Psoas muscle (tissue), 8 donors: Measurements from ENCODE around the gene CAMTA1. TPM values are rescaled to one million over a fixed set of nuclear protein-coding genes. Genes with fewer than 3 reads are reported as not detected.

Source experiments
- ATAC-seq, 4 donors: fragments of 200-7000 bp; cut with Tn5 transposase; one replicate each; pipeline ENCODE4 v1.9.1; 2020; ENCODE audit warnings: moderate library complexity in 3 of 4, mild to moderate bottlenecking in 2 of 4
- DNase-seq, 2 donors: peaks; one replicate each; pipeline ENCODE4 v3.0.0-alpha.2; 2020
- H3K27ac ChIP-seq: fragments of 200-600 bp; one replicate; pipeline ENCODE4 v1.8.0; 2022
- H3K27me3 ChIP-seq, 3 donors: fragments of 200-600 bp in 1 of 3; one replicate each; pipeline versions ENCODE4 v1.6.1 to v1.8.0; 2013 to 2022; ENCODE audit warnings: low read length in 2 of 3, mild to moderate bottlenecking in 2 of 3, moderate library complexity in 1 of 3; ENCODE audit not compliant: insufficient read depth in 3 of 3
- H3K36me3 ChIP-seq, 2 donors: fragments of 200-600 bp in 1 of 2; one replicate each; pipeline versions ENCODE4 v1.6.1 to v1.8.0; 2013 to 2022; ENCODE audit warnings: low read depth in 1 of 2, mild to moderate bottlenecking in 1 of 2, moderate library complexity in 1 of 2; ENCODE audit not compliant: insufficient read depth in 1 of 2
- H3K4me1 ChIP-seq: fragments of 200-600 bp; one replicate; pipeline ENCODE4 v1.8.0; 2022
- H3K4me3 ChIP-seq: fragments of 200-600 bp; one replicate; pipeline ENCODE4 v1.8.0; 2022; ENCODE audit warnings: mild to moderate bottlenecking
- H3K9me3 ChIP-seq: fragments of 200-600 bp; one replicate; pipeline ENCODE4 v1.8.0; 2022
- CTCF ChIP-seq: fragments of 200-600 bp; IDR thresholded peaks from one replicate; pipeline ENCODE4 v1.8.0; 2022; ENCODE audit warnings: antibody characterized with exemption
- WGBS, 3 donors: extraction: QIAGEN DNeasy Blood & Tissue Kit; methylation state at CpG; one replicate each; pipeline versions ENCODE4 v1.1.6 to v1.1.7; 2013; 5-methylcytosine and 5-hydroxymethylcytosine counted together
- intact Hi-C, 2 donors: fragments of 100-400 bp; cut with DNase I; formaldehyde crosslinking; loops; one replicate each; pipeline versions ENCODE4 v1.11.0 to v1.14.2; 2022
- polyA plus RNA-seq, 3 donors: library from polyadenylated mRNA; stranded (reverse); fragments of 200-250 nt; gene quantifications; one replicate each; pipeline ENCODE4 v1.2.3, GENCODE V29; 2013
- total RNA-seq, 4 donors: library from RNA; stranded (reverse); fragmentation: NEBNext Ultra II Directional in 2 of 4; extraction: Animal tissue kit (Norgen Biotek cat#: 25700) in 2 of 4; gene quantifications; one replicate each; pipeline versions ENCODE4 v1.2.1 to v1.2.4, GENCODE V29; 2021 to 2023
- donor health status: healthy with polysubstance abuse.
- donor health status: DM: no; HTN: no; CAD: no; lungs with moderate emphysema.
- donor health status: Bipolar disorder and iron deficiency.
- donor health status: healthy.
- donor health status: DM: yes; HTN: yes; CAD: no.
- donor health status: DM: no; HTN: no; CAD: no.
- donor health status: DM: no; HTN: no; CAD: no.
- donor health status: DM: yes; HTN: yes; CAD: no.

The CAMTA1 gene
- total and polyA plus RNA-seq, 7 donors: 64.6 to 206 (median 76.5) TPM

- no peaks in the 10 kb centered on the region for H3K36me3 ChIP-seq
- ATAC-seq (peak; percentile 47 to 87 (median 80)), DNase-seq (no peak)
- no peaks in the 10 kb centered on the region for H3K9me3 ChIP-seq
- H3K4me3 ChIP-seq: no peak overlapping the region
- peaks cover 9% of the 10 kb centered on the region for H3K4me1 ChIP-seq
- intact Hi-C loops: no loop called here
- WGBS, 3 donors: 20 to 27% (median 26%) methylated on average over 6 of the region's 6 CpGs
- H3K27ac ChIP-seq: peak overlapping the region; percentile 60
- TF ChIP-seq CTCF: no peak
- no peaks in the 10 kb centered on the region for H3K27me3 ChIP-seq
Observed at GRCh38 chr1:7363450-7363849, 578.2 kb downstream of the CAMTA1 start.

DNA sequence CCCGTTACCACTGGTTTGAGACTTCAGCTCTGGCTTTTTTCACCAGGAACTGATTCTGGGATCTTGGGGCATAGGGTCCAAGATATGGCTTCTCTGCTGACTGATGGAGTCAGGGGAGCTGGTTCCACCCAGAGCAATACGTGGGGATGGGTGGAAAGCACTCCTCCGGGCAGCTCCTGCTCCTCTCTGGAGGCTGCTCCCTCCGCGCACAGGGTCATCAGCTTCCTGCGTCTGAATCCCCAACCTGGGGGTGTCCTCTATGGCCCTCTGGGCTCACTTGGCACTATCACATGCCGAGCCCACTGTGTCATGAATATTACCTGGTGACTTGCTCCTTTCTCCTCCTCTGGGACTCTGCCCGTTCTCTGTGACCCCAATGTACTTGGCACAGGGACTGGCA, 580.5 kb downstream of the CAMTA1 start:
- no peaks in the 10 kb centered on the region for H3K36me3 ChIP-seq
- WGBS, 3 donors: 78 to 79% (median 79%) methylated on average over 8 of the region's 8 CpGs
- H3K4me3 ChIP-seq: no peak overlapping the region
- TF ChIP-seq CTCF: no peak
- no peaks in the 10 kb centered on the region for H3K9me3 ChIP-seq
- ATAC-seq (no peak), DNase-seq (no peak)
- intact Hi-C loops: no loop called here
- no peak overlapping the region for H3K27ac ChIP-seq
- H3K27me3 ChIP-seq: no peaks in the 10 kb centered on the region
- peaks cover 9% of the 10 kb centered on the region for H3K4me1 ChIP-seq

GRCh38 chr1:7366286-7366954, 581.2 kb downstream of the CAMTA1 start:
- no peak for TF ChIP-seq CTCF
- Histone ChIP-seq H3K27ac (no peak overlapping the region), H3K27me3 (no peaks in the 10 kb centered on the region), H3K9me3 (no peaks in the 10 kb centered on the region), H3K36me3 (no peaks in the 10 kb centered on the region), H3K4me1 (peaks cover 9% of the 10 kb centered on the region), H3K4me3 (no peak overlapping the region)
- ATAC-seq (peak in 3 of 4 donors; percentile 27 to 69 (median 54)), DNase-seq (no peak)
- WGBS, 3 donors: 45 to 52% (median 48%) methylated on average over 11 of the region's 11 CpGs
- intact Hi-C loops: no loop called here

DNA sequence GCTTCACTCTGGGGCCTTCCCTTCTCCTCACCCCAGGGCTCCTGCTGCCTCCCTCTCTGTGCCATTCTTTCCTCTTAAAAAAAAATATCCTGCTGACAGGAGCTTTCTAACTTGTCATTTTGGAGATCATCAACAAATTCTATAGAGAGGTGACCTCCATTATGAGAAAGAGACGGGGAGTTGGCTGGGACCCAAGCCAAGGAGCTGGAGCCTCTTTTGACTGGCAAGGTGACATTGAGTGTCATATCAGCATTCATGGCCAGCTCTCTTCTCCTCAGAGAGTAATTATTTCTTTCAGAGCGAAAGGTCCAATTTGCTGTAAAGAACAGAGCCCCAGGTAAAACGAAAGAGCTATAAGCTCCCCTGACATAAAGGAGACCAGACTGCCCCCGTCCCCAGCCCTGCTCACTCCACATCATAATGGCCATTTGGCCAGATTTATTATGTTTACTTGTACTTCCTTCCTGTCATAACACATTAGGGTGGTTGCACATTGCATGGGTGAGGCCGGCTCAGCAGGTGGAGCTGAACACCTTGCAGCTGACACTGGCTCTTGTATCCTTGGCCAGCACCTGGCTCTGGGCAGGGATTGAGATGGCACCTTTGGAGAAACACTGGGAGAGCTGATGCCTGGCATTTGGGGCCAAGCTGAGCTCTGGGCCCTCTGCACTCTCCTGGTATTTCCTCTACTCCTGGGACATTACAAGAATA, 581.9 kb downstream of the CAMTA1 start:
- peaks cover 9% of the 10 kb centered on the region for H3K4me1 ChIP-seq
- ATAC-seq (no peak), DNase-seq (no peak)
- H3K9me3 ChIP-seq: no peaks in the 10 kb centered on the region
- no peak for TF ChIP-seq CTCF
- H3K4me3 ChIP-seq: no peak overlapping the region
- no peaks in the 10 kb centered on the region for H3K36me3 ChIP-seq
- H3K27me3 ChIP-seq: no peaks in the 10 kb centered on the region
- intact Hi-C loops: no loop called here
- 56 to 77% (median 67%) methylated on average over 5 of the region's 5 CpGs for WGBS, 3 donors
- H3K27ac ChIP-seq: no peak overlapping the region
